ENCODE data around the gene THADA.

DNA sequence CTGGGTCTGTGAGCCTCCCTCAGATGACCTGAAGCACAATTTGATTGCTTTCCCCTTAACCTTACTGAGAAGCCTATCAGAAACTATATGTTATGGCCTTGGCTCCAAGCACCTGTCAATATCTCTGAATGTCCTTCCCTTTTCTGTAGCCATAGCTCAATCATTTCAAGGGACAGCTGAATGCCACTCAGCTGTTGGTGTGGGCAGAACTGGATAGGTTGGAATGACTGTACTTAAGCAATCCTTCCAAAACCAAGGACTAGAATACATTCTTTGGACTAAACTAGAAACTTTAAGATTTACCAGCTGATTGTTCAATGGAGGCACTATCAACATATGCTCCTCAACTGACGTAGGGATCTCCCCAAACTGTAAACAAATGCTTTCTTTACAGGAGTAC, 159.4 kb downstream of the THADA start:
- TF ChIP-seq EZH2 (IDR thresholded peaks at IDR 0.05; ENCODE audit: borderline replicate concordance, low read depth, low read length, severe bottlenecking): no peak
- TF ChIP-seq, protein P1, sequence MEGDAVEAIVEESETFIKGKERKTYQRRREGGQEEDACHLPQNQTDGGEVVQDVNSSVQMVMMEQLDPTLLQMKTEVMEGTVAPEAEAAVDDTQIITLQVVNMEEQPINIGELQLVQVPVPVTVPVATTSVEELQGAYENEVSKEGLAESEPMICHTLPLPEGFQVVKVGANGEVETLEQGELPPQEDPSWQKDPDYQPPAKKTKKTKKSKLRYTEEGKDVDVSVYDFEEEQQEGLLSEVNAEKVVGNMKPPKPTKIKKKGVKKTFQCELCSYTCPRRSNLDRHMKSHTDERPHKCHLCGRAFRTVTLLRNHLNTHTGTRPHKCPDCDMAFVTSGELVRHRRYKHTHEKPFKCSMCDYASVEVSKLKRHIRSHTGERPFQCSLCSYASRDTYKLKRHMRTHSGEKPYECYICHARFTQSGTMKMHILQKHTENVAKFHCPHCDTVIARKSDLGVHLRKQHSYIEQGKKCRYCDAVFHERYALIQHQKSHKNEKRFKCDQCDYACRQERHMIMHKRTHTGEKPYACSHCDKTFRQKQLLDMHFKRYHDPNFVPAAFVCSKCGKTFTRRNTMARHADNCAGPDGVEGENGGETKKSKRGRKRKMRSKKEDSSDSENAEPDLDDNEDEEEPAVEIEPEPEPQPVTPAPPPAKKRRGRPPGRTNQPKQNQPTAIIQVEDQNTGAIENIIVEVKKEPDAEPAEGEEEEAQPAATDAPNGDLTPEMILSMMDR (IDR thresholded peaks at IDR 0.05; ENCODE audit: extremely low read depth in 1 of 2, insufficient read depth in 1 of 2, low read depth in 1 of 2, low read length in 2 of 2): no peak

Data from endothelial cell of umbilical vein (primary cell).